Measurements from ENCODE around the gene ABCB9.

ABCB9 gene

DNA sequence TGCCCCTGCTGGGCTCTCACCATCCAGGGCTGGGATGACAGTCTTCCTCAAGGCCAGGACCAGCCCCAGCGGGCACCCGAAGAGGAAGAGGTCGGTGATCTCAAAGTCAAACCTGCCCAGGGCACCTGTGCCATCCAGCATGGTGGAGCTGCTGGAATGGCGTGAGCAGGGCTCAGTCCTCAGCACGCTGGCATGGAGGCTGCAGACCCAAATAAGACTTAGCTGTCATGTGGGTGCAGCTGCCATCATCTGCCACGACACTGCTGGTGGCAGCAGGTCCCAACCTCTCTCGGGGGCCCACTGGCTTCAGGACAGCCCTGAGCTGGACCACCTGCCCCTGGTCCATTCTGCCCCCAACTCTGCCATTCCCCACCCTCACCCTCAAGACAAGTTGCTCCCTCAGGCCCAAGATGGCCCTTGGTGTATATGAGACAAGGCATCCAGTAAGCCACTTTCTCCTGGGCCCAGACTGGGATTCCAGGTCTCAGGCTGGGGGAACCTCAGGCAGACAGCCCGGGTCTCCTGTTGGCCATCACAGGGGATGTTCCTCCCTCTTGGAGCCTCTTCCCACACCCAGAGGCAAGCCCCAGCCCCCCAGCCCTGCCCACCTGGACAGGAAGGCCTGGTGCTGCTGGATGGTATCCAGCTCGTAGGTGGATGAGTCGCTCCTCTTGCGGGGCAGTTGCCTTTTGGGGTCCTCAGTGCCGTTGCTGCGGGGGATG is 28.7 kb upstream of the ABCB9 start:
- no peak for DNase-seq (ENCODE audit: low read depth in 1 of 2, low spot score in 1 of 2)

DNA sequence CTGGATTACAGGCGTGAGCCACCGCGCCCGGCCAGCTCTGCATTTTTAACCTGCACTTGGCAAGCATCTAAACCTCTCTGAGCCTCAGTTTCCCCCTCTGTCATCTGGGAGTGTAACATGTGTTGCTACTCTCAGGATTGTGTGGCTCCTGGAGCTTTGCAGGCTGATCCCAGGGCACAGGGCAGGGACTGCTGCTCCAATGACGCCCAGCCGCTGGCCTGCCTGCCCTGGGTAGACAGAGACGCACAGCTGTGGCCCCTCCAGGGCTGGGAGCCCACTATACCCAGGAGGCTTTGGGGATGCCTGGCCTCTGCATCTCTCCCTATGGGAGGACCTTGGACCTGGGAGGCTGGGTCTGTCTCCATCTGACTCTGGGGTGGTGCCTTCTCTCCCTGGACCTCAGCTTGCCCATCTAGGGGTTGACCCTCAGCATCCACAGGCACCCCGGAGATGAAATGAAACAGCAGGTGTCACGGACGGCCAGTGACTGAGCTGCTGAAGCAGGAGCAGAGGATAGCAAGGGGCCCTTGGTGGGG is 27.9 kb upstream of the ABCB9 start:
- DNase-seq (ENCODE audit: low read depth in 1 of 2, low spot score in 1 of 2), result no peak

DNA sequence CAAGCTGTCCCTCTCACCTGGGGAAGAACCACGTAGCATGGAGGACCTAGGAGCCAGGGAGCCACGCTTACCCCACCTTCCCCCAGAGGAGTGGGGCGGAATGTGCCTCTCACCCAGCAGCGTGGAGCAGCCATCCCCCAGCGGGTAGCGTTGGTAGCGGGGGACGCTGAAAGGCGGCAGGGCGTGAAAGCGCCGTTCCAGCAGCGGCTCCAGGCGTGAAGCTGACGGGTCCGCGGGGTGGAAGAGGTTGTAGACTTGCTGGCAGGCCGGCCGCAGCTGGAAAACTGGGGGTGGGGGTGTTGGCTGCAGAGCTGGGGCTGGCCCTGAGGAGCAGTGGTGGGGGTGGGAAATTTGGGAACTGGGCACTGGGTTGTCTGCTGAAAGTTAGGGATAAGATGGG is 26.1 kb upstream of the ABCB9 start:
- DNase-seq (ENCODE audit: low read depth in 1 of 2, low spot score in 1 of 2), result no peak

DNA sequence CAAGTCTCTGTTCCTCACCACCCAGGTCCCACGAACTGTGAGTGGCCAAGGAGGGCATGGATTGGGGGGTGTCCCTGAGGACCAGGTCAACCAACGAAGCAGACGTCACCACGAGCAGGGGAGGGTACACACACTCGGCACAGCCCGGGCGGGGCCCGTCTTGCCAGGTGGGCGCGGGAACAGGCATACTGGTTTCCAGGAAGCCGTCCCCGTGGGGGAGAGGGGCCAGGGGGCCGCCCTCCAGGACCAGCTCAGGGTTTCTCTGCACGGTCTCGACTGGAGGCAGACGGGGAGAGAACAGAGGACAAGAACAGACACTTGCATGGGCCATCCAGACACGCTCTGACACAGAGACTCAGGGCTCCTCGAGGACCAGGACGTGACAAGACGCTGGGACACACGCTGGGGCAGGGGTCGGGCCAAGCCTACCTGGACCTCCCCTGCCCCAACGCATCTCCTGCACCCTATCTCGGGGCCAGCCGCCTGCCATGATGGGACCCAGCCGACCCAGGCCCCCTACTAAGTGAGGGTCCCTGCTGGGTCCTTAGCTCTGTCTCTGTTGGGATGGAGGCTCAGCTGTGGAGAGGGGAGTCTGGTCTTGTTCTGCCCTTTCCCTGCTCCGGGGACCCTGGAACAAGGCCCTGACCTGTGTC is 25.5 kb upstream of the ABCB9 start:
- no peak for DNase-seq (ENCODE audit: low read depth in 1 of 2, low spot score in 1 of 2)

DNA sequence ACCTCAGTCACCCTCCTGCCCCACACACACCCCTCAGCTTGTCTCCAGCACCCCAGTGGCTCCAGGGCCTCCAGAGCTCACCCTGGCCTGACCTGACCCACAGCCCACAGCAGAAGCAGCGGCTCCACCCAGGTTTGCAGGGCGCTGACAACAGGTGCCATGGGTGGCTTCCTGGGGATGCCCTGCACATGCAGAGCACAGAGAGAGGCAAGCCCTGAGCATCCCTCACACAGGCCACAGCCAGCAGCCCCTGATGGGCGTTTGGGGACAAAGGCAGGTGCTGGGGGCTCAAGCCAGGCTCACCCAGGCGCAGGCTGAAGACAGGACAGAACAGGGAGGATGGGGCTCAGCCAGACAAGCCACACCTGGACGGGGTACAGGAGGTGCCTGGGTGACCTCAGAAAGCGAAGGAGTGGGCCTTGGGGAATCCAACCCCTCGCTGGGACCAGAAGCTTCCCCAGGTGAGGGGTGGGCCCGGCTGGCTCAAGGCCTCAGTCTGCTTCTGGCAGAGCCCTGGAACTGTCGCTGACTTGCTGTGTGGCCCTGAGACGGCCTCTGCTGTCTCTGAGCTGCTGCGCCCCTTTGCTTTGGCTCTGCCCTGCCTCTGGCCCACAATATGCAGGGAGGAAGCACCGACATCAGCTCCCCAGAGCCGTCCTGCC is 24.8 kb upstream of the ABCB9 start:
- no peak for DNase-seq (ENCODE audit: low read depth in 1 of 2, low spot score in 1 of 2)

DNA sequence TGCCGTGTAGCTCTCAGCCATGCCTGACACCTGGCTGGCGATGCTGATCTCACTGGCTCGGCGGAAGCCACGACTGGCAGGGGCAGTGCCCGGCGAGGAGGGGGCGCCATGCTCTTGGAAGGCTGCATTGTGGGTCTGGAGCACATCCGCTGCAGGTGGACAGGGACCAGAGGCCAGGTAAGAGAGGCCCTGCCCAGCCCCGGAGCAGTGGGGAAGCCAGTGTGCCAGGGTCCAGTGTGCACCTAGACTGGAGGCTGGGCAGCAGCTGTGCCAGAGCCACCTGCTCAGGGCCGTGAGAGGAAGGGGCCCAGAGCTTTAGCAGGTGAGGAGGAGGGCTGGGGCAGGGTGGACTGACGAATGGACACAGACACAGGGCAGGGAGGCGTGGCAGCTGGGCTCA is 24.3 kb upstream of the ABCB9 start:
- DNase-seq (ENCODE audit: low read depth in 1 of 2, low spot score in 1 of 2), result no peak

DNA sequence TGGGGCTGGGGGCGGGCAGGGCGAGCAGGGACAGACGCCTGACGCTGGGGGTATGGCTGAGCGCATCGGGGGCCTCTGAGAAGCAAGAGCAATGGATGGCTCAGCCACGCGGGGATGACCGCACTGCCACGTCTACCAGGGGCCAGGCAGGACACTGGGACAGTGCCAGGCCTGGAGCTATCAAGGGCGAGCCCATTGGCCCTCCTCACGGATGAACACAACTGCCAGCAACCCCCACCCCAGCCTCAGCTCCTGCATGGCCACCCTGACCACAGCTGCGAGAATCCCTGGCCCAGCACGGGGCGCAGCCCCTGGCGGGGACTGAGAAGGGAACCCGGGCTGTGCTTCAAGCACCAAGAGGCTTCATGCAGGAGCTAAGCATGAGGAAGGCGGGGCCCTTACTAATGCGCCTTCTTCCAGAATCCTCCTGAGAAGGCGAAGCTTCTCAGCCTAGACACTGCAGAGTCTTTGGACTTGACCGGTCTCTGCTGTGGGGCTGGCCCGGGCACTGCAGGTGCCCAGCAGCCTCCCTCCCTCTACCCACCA is 23.7 kb upstream of the ABCB9 start:
- DNase-seq (ENCODE audit: low read depth in 1 of 2, low spot score in 1 of 2), result no peak

DNA sequence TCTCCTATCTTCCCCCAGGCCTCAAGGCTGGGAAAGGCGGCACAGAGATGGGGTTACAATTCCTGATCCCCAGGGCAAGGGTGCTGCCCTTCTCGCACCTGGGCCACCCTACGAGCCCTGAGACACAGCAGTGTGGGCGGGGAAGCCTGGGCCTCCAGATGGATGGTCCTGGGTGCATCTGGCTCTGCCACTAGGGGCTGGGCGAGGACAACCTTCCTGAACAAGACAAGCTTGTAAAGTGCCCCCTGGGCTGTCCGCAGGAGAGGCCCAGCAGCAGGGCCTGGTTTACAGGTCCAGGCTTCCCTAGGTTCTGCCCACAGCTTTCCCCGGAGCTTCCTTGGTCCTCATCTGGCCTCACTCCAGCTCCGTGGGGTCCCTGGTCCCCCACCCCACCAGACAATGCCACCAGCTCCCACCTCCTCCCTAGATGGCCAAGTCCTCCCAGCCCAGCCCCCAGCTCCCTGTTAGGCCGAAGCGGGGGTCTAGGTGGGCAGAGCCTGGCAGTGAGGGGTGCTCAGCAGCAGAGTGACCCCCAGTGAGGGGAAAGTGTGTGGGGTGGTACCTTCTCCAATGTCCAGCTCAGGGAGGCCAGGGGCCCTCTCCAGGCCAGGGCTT is 23.1 kb upstream of the ABCB9 start:
- no peak for DNase-seq (ENCODE audit: low read depth in 1 of 2, low spot score in 1 of 2)

DNA sequence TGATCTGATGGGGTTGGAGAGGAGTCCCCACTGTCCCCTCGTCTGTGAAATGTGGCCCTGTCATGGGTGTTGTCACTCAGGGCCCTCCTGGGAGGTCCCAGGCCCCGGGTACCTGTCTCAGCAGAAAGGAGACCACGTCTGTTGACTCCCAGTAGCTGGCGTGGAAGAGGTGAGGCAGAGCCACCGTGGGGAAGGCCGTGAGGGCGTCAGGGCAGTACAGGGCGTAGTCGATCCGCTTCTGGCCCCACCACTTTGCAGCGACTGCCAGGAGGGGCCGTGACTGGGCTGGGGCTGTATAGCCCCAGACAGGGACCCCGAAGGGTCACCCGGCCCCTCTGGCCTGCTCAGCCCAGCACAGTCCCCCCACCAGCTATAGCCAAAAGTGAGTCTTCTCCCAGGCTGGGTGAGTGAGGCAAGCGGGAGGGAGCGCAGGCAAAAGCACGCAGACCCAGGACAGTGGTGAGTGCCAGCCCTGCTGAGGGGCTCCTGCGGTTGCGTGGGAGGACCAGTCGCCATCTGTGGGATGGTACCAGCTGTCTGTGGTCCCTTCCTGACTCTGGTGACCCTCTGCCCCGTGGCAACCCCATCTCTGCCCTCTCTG is 22.4 kb upstream of the ABCB9 start:
- no peak for DNase-seq (ENCODE audit: low read depth in 1 of 2, low spot score in 1 of 2)

DNA sequence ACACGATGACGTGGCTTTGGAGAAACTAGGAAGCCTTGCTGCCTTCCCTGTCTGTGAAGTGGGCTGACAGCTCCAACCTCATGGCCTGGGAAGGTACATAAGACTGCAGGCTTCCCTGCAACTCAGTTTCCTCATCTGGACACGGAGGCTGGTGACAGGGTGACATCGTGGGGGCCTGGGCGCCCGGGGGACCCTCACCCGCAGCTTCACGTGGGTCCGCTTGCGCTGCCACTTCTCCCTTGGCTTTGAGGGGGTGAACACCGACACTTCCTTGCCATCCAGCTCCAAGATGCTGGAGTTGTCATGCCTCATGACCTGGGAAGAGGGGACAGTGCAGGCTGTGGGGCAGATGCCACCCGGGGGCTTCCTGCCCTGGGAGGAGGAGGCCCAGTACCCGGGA is 21.8 kb upstream of the ABCB9 start:
- DNase-seq (ENCODE audit: low read depth in 1 of 2, low spot score in 1 of 2), result no peak

DNA sequence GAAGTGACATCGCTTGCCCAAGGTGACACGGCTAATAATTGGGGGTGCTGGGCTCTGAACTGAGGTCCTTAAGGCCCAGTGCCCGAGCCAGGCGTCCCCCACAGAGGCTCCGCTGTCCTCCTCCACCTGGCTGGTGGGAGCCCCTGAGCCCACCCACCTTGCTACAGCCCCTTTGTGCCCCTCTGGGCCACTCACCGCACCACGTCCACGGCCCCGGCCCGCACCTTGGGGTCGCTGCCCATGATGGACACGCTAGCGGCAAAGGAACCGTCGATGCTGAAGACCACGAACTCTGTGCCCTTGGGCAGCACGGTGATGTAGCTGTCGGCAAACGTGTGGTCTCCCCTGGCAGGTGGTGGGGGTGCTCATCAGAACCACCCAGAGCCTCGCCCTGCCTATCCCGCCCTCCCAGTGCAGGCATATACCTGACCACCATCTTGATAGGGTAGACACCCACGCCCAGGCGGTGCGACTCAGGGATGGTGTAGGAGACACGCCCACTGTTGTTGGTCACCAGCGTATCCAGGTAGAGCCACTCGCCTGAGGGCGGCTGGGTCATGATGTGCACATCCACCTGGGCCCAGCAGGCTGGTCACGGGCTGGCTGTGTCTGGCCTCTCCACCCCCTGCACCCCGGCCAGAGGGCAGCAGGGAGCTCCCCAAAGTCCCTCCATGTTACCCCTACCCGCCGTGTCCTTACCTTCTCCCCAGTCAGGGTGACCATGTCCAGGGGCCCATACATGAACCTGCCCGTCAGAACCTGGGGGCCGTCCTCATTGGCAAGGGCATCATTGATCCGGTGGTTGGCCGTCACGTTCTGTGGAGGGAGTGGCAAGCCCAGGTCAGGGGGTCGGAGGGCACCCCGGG is 21.1 kb upstream of the ABCB9 start:
- no peak for DNase-seq (ENCODE audit: low read depth in 1 of 2, low spot score in 1 of 2)

DNA sequence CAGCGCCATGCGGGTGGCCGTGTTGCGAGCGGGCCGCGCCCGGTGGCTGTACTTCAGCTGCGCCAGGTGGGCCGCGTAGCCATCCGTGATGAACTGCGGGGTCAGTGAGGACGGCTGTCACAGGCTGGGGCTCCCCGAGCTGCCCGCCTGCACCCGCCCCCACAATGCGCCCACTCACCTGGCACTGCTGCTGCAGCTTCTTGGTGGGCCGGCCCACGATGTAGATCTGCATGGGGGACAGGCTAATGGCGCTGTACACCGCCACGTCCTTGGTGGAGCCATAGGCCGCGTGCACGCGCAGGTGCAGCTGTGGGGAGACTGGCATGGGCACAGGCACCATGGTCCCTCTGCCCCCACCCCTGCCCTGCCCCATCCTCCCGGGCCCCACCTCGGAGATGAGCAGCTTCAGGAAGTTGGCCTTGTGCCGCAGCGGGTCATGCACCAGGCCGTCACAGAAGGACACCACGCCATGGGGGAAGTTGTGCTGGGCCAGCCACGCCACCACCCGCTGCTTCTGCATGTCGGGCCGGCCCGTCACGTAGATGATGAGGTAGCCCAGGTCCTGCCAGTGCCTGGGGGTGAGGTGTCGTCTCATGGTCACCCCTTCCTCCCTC is 20.1 kb upstream of the ABCB9 start:
- no peak for DNase-seq (ENCODE audit: low read depth in 1 of 2, low spot score in 1 of 2)

DNA sequence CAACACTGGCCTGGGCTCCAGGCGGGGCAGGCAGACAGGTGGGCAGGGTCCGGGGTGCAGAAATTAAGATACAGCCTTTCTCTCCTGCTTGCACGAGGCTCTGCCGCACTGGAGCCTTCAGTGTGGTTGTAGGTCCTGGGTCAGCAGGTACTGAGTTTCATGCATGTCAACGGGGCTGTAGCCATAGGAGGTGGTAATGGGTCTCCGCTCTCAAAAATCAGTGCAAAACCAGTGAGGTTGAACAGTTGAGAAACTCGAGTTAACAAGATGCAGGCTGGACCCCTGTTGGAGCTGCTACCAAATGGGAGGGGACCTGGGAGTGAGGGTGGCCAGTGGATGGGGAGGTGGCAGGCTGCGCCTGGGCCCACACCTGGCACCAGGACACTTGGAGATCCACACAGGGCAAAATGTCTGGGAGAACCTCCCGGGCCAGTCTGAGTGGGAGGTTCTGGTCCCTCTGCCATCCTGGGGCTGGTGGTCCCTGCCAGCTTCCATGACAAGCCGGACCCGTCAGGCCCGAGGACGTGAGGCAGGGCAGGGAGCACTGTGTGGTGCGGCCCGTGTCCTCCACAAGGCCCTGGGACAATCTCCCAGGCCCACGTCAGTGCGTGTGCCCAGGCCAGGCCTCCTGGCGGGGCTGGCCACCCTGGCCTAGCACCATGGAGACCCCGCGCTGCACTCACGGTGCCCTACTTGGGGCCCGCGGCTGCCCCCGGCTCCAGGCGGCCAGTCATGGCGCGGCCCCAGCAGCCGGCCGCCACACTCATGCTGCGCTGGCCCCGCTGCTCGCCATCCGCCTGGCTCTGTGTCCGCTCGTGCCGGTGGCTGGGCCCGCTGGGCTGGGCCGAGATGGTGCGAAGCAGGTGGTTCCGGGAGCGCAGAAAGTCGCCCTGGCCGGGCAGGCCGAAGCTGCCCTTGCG is 19.3 kb upstream of the ABCB9 start:
- no peak for DNase-seq (ENCODE audit: low read depth in 1 of 2, low spot score in 1 of 2)

DNA sequence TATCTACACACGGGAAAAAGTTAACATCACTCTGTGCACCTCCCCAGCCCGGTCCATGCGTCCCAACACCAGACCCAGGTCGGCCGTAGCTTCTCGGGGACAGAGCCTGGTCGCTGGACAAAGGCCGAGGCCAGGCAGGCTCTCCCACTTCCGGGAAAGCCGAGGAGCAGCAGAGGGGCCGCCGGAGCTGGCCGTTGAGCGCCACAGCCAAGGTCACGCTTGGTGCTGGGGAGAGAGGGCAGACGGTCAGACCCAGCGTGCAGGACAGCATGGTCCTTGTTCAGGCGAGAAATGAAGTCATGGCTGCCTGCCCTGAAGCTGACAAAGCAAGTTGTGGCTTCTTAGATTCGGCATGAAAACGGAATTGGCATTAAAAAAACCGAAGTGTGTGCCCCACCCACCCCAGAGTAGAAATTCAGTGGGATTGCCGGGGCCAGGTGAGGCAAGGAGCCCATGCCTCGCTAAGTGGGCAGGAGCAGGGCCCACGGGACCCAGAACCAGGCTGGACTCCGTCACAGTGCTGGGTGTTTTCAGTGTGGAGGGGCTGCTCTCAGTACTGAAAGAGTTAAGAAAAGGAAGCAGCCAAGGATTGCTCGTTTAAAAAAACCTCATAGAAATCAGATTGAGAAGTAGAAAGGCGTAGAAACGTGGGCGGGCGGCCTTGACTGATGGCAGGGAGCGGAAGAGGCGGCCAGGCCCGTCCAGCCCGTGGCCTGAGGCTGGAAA is 18.5 kb upstream of the ABCB9 start:
- DNase-seq (ENCODE audit: low read depth in 1 of 2, low spot score in 1 of 2), result no peak

DNA sequence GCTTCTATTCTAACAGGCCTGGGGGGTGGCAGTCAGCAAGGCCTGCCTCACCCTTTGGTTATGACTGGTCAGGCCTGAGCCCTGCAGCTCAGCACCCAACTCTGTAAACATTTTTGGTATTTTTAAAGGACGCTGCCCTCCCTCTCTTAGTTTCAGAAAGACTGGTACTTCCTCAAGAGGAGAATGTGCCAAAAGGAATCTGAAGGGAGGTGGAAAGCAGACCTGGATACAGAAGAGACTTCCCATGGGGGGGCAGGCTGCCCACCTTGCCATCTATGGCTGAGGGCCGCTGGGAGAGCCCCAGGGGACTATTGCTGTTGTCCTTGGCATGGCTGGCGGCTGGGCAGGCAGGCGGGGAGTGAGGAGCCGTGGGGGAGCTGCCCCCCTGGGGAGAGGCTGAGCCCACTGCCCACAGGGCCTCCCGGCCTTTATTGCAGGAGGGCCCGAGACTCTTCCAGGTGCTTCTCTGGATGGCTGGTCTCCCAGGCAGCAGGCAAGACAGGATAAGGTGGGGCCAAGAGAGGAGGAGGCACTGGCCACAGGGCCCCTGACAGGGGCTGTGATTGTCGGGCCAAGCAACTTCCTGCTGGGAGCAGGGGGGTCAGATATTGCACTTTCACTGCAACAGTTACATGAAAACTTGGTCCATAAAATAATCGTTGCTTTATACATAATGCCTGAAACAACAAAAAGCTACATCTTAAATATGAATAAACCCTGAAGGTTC is 17.7 kb upstream of the ABCB9 start:
- DNase-seq (ENCODE audit: low read depth in 1 of 2, low spot score in 1 of 2), result no peak

DNA sequence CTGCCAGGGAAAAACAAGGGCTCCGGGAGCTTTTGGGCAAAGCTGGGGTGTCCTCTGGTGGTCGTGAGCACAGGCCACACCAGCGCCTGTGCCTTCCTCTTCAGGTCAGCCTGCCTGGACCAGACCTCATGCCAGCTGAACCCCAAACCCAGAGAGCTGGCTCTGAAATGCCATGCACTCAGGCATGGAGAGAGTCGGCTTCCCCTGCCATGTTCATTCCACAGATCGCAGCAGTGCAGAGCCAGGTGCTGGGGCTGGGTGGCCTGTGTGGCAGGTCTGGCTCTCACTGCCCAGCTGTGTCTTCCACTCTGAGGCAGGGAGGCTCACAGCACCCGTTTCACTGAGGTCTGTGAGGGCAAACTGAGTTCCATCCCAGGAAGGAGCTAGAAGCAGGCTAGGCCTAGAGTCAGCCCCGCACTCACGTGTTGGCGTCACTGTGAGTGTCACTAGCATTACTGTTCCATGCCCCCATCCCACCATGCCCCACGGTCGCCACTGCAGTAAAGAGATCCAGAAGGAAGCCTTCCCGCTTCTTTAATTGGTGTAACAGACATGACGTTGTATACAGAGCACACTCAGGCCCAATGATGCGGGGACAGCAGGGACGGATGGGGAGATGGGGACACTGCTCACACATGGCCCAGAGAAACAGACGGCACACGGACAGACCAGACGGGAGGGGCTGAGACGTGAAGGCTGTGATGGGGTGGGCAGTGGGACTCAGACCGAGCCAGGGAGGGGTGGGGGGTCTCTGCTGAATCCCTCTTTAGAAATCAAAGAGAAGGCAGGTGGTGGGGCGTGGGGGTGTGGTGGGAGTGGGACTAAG is 16.9 kb upstream of the ABCB9 start:
- DNase-seq (ENCODE audit: low read depth in 1 of 2, low spot score in 1 of 2), result no peak

DNA sequence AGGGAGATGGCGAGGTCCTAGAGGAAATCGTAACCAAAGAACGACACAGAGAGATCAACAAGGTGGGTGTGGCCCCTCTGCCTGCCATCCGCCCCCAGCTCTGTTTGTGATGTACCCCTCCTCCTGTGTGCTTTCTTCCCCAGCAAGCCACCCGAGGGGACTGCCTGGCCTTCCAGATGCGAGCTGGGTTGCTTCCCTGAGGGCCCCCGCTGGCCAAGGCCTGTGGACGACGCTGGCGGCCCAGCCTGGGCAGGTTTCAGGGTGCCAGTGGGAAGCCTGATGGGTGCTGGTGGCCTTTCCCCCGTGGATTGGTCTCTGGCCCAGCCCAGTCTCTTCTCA is 16.2 kb upstream of the ABCB9 start:
- DNase-seq (ENCODE audit: low read depth in 1 of 2, low spot score in 1 of 2), result no peak

Measured in activated T-helper 1 cell treated with anti-CD3 and anti-CD28 coated beads, Interleukin-2, amount 50 U/mL, for 16 hours (primary cell).